Measurements from ENCODE around the gene EML6.
"Not testable (repeated sequence)": the region's sequence is repeated elsewhere in the genome, so short reads cannot be mapped to it uniquely, and the experiment has no call there.

EML6 gene

DNA sequence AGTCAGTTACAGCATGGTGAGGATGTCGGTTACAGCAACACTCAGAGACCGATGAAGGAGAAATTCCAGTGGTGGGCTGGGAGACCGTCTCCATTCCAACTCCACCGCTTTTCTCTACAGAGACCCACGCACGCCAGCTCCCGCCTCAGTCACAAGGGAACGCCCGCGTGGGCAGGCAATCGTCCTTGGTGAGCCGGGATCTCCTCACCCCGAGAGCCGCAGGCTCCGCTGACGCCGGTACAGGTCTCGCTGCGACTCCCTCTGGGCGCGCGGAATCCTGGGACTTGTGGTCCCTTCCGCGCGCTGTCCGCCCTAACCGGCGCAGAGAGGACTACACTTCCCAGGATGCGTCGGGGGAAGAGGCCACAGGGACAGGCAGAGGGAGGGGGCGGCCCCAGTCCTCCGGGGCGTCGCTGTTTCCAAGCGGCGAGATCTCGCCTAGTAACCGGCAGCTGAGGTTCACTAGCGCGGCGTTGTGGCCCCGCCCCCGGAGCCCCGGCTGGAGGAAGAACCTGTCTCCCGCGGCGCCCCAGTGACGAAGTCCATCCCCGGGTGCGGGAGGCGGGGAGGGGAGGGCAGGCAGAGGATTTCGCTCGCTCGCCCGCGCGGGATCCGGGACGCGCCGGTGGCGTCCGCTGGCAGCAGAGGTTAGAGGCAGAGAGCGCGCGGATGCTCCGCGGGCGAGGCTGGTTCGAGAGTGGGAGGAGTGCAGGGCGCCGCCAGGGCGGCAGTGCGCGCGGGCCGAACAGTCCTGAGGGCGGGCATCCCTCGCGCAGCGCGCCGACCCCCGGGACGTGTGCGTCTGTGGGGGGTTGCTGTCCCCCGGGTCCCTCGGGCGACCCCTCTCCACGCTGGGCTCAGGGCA is at the start of gene EML6:
TSS of gene EML6 (plus strand) at position 532 of the 865 bp plus-strand sequence. CDS start 1,400 bp downstream, outside the sequence.
- peak; percentile 98 for DNase-seq

DNA sequence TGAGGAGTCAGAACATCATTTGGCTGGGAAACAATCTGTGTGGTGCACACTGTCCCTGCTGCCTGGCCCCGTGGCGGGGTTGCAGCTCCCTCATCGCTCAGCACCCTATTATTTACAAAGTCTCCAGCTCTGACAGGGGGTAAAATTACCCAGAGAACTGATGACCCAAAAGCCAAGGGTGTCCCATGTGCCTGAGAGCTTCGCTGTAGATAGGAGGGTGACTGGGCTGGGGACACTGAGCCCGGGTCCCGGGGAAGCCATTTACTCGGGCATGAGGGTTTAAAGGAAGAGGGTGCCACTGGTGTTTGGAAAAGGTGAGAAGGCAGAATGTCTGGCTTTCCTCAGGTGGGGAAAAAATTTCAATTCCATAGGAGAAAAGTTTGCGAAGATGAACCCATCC is 48.2 kb upstream of the EML6 start:
- DNase-seq: no peak

DNA sequence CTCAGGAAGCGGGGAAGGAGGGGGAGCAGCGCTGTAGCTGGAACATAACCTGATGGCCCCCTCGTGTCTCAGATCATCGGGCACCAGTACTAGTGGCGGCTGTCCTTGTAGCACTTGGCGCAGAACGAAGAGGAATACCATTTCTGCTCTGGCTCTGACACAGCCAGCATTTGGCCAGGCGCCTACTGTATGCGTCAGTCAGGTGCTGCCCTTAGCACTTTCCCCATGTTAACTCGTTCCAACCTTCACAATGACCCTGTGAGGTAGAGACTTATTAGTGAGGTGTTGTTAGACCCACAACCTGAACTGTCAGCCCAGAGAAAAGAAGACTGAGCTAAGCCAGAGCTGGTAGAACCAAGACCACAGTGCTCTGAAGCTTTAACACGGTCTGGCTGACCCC is 47.7 kb upstream of the EML6 start:
- no peak for DNase-seq

DNA sequence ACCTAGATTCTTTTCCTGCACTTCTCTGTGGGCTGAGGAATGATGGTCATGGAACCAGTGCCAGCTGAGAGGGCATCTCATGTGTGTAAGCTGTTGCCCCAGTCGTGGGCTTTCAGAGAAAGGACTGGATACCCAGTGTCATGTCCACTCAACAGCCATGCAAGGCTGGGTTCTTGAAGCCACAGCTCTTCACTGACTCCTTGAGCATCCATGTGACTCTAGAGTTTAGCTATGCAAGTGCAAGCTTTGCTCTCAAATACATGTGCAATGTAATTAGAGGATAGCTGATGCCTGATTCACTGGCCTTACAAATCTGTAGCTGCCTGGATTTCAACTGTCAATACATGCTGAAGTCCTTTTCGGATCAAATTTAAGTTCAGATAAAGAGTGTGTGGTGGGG is 46.8 kb upstream of the EML6 start:
- DNase-seq: no peak

DNA sequence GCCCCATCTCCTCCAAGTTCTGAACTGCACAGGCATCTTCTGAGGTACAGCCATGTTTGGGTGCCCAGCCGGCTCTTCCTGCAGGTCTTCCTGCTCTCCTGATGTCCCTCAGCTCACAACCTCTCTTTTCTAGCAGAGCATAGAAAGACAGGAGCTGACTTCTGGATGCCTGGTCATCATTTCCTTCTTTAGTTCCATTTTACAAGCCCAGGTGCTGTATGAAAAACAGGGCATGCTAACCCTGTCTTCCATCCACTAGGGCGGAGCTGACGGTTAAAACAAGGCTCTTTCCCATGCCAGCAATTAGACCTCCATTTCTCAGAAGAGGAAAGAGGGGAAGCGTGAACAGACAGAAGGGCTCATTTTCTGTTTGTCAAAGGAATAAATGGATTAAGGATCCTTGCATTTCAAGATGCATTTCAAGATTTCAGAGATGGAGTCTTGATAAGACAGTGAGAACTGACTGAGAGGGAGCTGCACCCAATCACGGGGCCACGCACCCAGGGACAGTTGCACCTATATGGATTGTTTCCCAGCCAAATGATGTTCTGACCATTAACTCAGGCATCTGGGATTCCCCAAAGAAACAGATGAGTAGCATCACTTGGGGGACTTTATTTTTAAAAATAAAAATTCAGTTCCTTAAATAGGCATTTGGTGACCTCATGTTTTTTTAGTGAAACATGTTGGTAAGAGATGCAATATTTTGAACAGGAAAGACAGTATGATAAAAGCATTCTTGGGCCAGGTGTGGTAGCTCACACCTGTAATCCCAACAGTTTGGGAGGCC is 45.8 kb upstream of the EML6 start:
- DNase-seq: no peak

DNA sequence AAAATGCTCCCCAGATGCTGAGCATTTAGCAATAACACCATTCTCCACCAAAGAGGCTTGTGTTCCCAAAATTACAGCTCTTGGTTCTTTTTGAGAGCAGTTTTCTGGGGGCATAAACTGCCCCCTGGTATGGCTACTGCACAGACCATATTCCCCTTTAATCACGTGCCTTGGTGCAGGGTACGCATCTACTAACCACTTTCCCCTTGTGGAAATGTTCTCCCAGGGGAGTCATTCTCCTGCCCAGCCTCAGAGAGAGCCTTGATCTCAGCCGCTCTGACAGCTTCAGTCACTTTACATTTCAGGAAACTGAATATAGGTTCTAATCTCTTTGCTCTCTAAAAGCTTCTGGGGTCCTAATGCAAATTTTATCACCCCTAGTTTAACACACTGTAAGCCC is 44.7 kb upstream of the EML6 start:
- no peak for DNase-seq

DNA sequence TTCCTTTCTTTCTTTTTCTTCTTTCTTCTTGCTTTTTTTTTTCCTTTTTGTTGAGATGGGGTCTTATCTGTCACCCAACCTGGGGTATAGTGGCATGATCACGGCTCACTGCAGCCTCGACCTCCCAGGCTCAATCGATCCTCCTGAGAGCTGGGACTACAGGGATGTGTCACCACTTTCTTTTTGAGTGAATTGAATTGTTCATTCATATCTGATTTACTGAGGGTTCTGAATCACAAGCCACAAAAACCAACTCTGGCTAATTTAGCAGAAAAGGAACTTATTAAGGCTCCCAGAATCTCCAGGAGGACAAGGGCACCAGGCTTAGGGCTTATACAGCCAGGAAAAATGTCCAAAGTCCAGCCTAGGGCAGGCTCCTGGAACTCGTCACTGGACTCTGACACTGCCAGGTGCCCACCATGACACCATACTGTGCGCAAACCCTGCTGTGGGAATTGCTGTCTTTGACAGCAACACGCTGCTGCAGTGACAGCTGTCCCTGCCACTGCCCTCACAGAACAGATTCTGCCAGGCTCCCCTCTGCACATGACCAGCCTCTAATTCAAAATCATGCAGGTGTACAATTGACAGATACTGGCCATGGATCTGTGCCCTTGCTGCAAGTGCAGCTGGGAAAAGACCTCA is 42.9 kb upstream of the EML6 start:
- DNase-seq: no peak

DNA sequence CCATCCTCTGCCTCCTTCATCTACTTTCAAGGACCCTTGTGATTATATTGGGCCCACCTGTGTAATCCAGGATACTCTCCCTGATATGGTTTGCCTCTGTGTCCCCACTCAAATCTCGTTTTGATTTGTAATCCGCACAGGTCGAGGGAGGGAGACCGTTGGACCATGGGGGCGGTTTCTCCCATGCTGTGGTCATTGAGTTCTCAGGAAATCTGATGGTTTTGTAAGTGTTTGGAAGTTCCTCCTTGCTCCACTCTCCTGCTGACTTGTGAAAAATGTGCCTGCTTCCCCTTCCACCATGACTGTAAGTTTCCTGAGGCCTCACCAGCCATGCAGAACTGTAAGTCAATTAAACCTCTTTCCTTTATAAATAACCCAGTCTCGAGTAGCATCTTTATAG is 42.0 kb upstream of the EML6 start:
- DNase-seq: no peak

DNA sequence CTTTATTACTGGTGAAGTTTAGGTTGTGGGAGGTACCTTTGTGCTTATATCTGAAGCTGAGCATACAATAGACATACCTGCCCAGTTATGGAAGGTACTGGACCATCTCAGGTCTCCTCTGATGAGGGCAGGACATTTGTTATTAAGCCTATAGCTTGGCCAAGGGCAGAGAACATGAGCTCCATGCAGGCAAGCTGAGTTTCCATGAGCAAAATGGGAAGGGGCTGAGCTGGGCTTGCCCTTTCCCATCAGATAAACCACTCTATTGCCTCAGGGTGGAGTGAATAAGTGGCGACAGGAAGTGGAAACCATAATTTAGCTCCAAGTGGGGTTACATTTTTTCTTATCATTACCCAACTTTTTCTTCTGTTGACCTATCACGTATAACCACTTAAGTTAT is 39.9 kb upstream of the EML6 start:
- DNase-seq: no peak

DNA sequence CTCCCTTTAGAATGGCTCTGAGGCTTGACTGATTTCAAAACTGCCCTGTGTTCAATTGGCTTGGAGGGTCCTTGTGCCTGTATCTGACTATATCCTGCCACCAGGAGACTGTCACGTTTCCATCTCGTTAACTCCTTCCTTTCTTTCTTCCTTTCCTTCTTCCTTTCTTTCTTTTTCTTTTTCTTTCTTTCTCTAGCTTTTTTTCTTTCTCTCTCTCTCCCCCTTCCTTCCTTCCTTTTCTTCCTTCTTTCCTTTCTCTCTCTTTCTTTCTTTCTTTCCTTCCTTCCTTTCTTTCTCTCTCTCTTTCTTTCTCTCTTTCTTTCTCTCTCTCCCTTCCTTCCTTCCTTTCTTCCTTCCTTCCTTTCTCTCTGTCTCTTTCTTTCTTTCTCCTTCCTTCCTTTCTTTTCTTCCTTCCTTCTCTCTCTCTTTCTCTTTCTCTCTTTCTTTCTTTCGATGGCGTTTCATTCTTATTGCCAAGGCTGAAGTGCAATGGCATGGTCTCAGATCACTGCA is 38.1 kb upstream of the EML6 start:
- DNase-seq: no peak

DNA sequence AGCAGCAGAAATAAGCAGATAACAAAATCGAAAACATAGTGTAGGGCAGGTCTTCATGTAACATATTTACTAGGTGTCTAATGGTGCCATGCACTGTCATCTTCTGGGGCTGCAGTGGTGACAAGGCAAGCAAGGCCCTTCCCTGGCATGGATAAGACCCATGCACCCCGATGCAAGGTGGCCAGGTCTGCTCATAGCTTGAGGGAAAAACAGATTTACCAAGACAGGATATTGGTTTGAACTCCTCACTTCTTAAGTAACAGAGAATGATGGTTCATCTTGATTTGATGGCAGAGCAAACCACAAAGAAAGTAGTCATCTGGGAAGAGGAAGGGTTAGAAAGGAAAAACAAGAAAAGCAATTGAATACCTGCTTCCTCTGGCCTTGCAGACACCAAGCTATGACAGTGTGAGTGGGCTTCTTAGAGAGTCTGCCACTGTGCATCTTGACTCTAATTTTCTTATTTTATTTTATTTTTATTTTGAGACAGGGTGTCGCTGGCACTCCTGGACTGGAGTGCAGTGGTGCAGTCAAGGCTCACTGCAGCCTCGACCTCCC is 35.8 kb upstream of the EML6 start:
- DNase-seq: no peak

DNA sequence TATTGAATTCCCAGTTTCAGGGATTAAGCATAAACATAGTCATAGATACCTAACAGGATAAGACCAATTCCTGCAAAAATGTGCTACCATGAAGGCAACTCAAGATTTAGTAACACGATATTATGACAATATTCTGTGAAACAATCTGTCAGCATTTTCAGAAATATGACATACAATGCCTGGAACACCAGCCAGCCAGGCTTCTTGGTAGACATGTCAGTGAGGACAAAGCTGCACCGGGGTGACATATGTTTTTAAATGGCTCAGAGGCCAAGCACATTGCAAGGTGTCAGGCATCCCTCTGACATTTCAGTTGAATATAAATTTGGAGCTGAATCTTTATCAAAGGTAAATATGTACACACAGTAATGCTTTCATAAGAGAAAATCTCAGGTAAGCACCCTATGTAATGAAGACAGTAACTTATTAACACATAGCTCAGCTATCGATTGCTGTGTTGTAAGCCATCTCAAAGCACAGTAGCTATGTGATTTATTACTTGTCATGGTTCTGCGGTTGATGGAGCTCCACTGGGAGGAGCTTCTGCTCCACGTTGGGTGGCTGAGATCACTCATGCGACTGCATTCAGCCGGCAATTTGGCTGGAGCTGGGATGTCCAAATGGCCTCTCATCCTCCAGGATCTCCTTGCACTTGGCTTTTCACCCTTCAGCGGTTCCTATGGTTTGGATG is 31.9 kb upstream of the EML6 start:
- peak; percentile 31 for DNase-seq

DNA sequence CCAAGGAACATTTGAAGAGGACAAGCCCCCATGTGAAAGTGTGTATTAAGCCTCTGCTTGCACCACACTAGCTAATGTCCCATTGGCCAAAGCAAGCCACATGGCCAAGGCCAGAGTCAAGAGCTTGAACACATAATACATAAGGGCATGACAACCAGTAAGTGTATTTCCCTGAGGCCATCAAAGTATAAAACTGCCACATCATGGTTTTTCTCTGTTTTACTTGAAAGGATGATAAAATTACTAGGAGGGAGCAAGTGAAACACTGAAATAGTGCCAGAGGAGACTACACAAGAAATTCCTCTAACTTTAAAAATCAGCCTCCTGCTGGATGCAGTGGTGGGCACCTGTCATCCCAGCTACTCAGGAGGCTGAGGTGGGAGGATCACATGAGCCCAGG is 30.9 kb upstream of the EML6 start:
- DNase-seq: no peak

DNA sequence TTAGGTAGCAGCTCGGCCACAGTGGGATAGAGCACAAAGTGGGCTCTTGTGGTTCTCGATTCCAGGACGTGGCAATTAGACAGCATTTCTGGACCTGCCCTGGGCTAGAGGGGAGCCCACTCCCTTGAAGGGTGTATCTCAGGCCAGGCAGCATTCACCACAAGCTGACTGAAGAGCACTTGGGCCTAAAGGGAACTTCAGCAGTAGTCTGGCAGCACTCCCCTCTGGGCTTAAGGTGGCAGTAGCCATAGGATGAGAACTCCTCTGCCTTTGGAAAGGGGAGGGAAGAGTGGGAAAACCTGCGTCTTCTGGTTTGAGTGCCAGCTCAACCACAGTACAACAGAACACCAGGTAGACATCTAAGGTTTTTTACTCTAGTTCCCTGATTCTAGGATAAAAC is 28.1 kb upstream of the EML6 start:
- DNase-seq: no peak

DNA sequence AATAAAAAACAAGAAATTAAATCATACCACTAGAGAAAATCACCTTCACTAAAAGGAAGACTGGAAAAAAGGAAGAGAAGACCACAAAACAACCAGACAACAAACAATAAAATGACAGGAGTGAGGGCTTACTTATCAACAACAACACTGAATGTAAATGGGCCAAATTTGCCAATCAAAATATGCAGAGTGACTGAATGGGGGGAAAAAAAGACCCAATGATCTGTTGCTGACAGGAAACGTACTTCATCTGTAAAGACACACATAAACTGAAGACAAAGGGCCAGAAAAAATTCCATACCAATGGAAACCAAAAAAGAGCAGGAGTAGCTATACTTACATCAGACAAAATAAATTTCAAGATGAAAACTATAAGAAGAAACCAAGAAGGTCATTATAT is 25.5 kb upstream of the EML6 start:
- no peak for DNase-seq

DNA sequence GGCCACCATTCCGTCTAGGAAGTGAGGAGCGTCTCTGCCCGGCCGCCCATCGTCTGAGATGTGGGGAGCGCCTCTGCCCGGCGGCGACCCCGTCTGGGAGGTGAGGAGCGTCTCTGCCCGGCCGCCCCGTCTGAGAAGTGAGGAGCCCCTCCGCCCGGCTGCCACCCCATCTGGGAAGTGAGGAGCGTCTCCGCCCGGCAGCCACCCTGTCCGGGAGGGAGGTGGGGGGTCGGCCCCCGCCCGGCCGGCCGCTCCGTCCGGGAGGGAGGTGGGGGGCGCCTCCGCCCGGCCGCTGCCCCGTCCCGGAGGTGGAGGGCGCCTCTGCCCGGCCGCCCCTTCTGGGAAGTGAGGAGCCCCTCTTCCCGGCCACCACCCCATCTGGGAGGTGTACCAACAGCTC is 24.5 kb upstream of the EML6 start:
- DNase-seq: not testable (repeated sequence)

DNA sequence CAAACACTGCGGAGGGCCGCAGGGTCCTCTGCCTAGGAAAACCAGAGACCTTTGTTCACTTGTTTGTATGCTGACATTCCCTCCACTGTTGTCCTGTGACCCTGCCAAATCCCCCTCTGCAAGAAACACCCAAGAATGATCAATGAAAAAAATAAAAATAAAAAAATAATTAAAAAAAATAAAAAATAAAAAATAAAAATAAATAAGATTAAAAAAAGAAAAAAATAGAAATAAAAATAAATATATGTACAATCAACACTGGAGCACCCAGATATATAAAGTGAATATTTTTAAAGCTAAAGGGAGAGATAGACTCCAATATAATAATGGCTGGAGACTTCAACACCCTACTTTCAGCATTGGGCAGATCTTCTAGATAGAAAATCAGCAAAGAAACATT is 23.8 kb upstream of the EML6 start:
- DNase-seq: no peak

DNA sequence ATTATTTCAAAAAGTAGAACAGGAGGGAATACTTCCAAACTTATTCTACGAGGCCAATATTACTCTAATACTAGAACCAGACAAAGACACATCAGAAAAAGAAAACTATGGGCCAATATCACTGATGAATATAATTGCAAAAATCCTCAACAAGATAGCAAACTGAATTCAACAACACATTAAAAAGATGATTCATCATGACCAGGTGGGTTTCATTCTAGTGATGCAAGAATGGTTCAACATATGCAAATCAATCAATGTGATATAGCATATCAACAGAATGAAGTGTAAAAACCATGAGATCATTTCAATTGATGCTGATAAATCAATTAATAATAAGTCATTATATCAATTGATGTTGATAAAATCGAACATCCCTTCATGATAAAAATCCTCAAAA is 22.4 kb upstream of the EML6 start:
- no peak for DNase-seq

DNA sequence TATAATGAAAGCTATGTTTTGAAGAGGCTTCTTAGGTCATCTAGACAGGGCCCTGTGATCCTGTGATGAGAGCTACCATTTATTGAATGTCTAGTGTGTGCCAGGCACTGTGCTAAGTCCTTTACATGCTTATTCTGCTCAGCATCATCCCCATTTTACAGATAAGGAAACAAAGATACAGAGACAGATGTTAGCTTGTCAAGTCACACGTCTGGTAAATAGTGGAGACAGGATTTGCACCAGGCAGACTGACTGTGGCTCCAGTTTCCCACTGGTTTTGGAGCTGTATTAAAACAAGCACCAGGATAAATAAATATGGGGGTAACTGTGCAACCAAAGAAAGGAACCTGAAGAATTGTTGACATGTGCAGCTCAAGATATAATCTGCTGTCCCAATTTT is 19.2 kb upstream of the EML6 start:
- DNase-seq: no peak

DNA sequence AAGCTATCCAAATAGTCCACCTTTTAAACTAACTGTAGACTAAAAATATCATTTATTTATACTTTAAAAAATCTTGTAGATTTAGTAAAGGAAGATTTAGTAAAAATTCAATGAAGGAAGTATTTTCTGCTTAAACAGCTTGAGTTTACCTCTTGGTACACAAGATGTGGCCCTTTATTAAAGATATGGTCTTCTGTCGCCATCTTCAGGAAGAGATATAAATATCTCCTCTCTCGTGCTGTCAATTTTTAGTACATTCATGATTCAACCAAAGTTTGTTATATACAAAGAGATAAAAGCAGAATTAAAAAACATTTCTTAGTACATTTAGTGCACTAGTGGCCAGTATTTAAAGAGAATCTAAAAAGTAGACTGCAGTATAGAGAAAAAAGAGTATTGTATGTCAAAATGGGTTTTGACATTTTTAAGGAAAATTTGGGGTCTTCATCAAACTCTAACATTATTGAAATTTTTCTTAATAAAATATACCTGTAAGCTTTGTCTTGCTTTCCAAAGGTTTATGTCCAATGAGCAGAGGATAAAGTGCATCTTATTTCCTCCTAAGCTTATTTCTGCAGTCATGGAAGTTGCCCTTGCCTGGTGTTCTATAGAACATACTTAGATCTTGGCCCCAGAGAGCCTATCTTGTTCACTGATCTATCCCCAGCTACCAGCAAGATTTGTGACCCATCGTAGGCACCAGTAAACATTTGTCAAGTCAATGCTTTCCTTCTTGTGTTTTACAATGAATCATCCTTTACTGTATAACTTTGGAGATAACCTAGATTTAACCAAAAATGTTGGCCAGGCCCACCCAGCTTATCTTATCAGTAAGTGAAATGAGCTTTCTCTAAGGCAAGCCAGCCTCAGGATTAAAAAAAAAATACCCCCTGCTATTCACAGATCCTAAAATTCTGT is 18.5 kb upstream of the EML6 start:
- DNase-seq: peak; percentile 59

DNA sequence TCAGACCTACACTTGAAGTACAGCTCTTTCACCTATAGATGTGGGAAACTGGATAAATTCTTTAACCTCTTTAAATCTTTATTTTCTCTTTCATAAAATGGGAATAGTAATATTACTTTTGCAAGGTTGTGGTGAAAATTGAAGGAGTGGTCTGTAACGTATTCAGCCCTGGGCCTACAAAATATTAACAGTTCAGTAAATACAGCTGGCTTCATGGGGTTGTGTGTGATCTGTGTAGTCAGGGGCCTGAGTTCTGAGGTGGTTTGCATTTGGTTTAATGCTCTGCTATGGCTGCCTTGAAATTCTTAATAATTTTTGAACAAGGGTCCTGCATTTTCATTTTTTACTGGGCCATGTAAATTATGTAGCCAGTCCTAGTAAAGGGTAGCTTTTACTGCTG is 16.8 kb upstream of the EML6 start:
- DNase-seq: no peak

Data from NCI-H2171 (cell line).